ENCODE results near the gene SNED1.
A peak's percentile ranks its signal among the peaks of the same experiment; 100 is the strongest.

Gene SNED1

DNA sequence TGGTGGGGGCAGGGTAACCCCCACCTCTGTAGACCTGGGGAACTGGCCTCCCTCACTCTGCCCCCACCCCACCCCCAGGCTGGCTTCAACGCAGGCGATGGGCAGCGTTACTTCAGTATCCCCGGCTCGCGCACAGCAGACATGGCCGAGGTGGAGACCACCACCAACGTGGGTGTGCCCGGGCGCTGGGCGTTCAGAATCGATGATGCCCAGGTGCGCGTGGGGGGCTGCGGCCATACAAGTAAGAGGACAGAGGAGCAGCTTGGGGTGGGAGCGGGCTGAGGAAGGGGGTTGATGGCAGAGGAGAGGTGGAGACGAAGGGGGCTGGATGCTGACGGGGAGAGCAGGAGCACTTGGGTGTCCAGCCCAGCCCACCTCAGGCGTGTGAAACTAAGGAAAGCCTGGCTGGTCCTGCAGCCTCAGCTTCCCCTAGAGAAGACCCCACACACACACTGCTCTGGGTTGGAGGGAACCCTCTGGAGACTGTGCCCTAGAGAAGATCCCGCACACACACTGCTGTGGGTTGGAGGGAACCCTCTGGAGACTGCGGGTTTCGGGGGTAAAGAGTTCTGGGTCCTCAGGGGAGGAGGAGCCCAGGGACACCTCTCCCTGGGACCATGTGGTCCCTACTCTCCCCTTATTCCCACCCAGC is 36.2 kb downstream of the SNED1 start:
- in situ Hi-C loops (cut with MboI; ENCODE audit: low pct_unique_long_range_greater_than_20kb, low sequenced_read_pairs, unreplicated experiment) = no loop called here
- DNase-seq (ENCODE audit: low spot score) = no peak
- TF ChIP-seq, protein P1, sequence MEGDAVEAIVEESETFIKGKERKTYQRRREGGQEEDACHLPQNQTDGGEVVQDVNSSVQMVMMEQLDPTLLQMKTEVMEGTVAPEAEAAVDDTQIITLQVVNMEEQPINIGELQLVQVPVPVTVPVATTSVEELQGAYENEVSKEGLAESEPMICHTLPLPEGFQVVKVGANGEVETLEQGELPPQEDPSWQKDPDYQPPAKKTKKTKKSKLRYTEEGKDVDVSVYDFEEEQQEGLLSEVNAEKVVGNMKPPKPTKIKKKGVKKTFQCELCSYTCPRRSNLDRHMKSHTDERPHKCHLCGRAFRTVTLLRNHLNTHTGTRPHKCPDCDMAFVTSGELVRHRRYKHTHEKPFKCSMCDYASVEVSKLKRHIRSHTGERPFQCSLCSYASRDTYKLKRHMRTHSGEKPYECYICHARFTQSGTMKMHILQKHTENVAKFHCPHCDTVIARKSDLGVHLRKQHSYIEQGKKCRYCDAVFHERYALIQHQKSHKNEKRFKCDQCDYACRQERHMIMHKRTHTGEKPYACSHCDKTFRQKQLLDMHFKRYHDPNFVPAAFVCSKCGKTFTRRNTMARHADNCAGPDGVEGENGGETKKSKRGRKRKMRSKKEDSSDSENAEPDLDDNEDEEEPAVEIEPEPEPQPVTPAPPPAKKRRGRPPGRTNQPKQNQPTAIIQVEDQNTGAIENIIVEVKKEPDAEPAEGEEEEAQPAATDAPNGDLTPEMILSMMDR (IDR thresholded peaks at IDR 0.05; ENCODE audit: extremely low read depth, insufficient read depth, missing control alignments) = no peak

DNA sequence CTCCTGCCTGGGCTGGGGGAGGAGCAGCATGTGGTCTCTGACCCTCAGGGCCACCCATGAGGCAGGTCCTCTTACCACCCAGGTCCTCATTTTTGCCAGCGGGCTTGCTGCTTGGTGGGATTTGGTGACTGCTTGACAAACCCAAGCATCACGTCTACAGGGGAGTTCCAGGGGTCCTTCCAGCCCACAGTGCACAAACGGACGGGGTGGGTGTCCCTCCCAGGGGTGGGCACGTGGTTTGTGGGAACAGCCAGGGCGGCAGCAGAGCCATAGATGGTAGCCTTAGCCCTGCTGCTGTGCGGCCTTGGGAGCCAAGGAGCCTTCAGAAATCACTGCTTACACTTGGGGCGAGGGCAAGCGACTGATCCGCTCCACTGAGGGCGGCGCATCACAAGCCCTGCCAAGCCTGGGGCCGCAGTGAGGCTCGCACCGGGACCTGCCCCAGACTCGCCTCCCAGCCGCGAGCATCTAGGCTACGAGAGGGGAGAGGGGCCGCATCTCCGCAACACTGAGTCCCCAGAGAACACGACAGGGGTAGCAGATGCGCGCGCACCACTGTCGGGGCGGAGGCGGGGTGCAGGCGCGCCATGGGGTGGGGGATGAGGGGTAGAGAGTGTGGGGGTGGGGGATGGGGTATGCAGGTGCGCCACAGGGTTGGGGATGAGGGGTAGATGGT is 36.9 kb downstream of the SNED1 start:
- peak; percentile 60 for DNase-seq (ENCODE audit: low spot score)
- TF ChIP-seq, protein P1 (IDR thresholded peaks at IDR 0.05; ENCODE audit: extremely low read depth, insufficient read depth, missing control alignments) = no peak
- in situ Hi-C loops (cut with MboI; ENCODE audit: low pct_unique_long_range_greater_than_20kb, low sequenced_read_pairs, unreplicated experiment) = no loop called here

DNA sequence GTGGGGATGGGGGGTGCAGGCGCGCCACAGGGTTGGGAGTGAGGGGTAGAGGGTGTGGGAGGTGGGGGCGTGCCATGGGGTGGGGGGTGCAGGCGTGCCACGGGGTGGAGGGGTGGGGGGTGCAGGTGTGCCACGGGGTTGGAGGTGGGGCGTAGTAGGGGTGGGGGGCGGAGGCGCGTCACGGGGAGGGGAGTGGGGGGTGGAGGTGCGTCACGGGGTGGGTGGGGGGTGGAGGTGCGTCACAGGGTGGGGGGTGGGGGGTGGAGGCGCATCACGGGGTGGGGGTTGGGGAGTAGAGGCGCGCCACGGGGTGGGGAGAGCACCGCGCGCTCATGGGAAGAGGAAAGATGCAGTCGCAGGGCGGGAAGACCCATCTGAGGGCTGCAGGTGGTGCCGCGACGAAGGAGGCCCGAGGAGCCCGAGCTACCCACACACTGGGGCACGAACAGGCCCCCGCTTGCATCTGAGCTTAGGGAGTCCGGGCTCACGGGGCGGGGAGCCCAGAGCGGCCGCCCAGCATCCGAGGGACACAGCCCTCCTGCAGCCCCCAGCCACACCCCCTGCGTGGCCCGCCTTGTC is 37.5 kb downstream of the SNED1 start:
- DNase-seq (ENCODE audit: low spot score) = peak; percentile 69
- TF ChIP-seq, protein P1 (IDR thresholded peaks at IDR 0.05; ENCODE audit: extremely low read depth, insufficient read depth, missing control alignments) = no peak

DNA sequence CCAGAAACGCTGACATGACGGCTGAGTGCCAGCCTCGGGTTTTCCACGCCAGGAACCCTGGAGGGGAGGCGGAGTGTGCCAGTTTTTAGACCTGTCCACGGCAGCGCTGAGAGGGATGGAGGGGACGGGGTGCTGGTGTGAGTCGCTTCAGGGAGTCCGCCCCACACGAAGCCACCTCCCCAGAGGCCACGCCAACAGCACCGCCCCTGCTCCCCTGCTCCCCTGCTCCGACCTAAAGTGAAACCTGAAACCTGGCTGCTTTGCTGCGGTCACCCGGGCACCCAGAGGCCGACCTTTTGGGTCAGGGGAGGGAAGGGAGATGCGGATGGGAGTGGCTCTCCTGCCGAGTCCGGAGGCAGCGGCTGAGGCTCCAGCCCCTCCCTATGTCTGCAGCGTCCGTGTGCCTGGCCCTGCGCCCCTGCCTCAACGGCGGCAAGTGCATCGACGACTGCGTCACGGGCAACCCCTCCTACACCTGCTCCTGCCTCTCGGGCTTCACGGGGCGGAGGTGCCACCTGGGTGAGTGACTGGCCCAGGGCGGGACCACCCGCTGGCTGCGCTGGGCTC is 38.1 kb downstream of the SNED1 start:
- TF ChIP-seq, protein P1 (IDR thresholded peaks at IDR 0.05; ENCODE audit: extremely low read depth, insufficient read depth, missing control alignments) = no peak
- DNase-seq (ENCODE audit: low spot score) = peak; percentile 89
- in situ Hi-C loops (cut with MboI; ENCODE audit: low pct_unique_long_range_greater_than_20kb, low sequenced_read_pairs, unreplicated experiment) = no loop called here

More for the DNA sequence above, 37.5 kb downstream of the SNED1 start:
- in situ Hi-C loops (cut with MboI; ENCODE audit: low pct_unique_long_range_greater_than_20kb, low sequenced_read_pairs, unreplicated experiment) = no loop called here

DNA sequence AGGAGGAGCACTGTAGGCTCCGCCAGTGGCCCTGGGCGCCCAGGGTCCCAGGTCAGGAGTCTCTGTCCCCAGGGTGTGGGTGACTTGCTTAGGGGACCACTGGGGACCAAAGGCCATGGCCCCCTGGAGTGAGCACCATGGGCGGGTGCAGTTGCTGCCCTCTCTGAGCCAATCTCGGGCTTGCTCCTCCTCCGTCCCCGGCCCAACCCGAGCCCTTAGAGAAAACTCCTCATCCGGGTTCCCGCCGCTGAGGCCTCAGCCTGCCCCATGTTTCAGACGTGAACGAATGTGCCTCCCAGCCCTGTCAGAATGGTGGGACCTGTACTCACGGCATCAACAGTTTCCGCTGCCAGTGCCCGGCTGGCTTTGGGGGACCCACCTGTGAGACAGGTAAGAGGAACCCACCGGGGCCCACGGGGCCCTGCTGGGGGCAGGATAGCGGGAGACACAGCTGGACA is 38.6 kb downstream of the SNED1 start:
- DNase-seq (ENCODE audit: low spot score) = no peak
- in situ Hi-C loops (cut with MboI; ENCODE audit: low pct_unique_long_range_greater_than_20kb, low sequenced_read_pairs, unreplicated experiment) = no loop called here
- TF ChIP-seq, protein P1 (IDR thresholded peaks at IDR 0.05; ENCODE audit: extremely low read depth, insufficient read depth, missing control alignments) = no peak

DNA sequence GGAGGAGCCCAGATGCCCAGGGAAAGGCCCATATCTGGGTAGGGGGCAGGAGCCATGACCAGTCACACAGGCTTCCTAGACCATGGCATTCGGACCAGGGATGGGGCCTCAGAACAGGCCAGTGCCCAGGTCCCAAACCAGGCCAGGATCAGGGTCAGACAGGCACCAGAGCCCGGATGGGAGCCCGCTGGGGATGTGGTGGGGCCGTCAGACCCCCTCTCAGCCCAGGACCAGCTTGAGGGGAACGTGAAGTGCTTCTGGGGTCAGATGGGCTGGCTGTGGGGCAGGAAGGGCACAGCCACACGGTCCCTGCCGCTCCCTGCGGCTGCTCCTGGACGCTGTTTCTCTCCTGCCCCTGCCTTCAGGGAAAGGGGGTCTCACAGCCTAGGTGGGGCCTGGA is 39.1 kb downstream of the SNED1 start:
- in situ Hi-C loops (cut with MboI; ENCODE audit: low pct_unique_long_range_greater_than_20kb, low sequenced_read_pairs, unreplicated experiment) = no loop called here
- TF ChIP-seq, protein P1 (IDR thresholded peaks at IDR 0.05; ENCODE audit: extremely low read depth, insufficient read depth, missing control alignments) = no peak
- no peak for DNase-seq (ENCODE audit: low spot score)
